Ovary (tissue), 9 donors: ENCODE data around the gene C1orf226. TPM values are rescaled to one million over a fixed set of nuclear protein-coding genes. Genes with fewer than 3 reads are reported as not detected.

ENCODE experiments used
- DNase-seq, 5 donors: peaks; one replicate each; pipeline ENCODE4 v3.0.0-alpha.2; 2019 to 2020
- H3K27ac ChIP-seq, 2 donors: fragments of 200-600 bp; one replicate each; pipeline versions ENCODE4 v1.5.1 to v1.8.0; 2019 to 2022
- H3K27me3 ChIP-seq: fragments of 200-600 bp; one replicate; pipeline ENCODE4 v1.8.0; 2022
- H3K36me3 ChIP-seq: fragments of 200-600 bp; sonication (generic); one replicate; pipeline ENCODE4 v1.5.1; 2019
- H3K4me1 ChIP-seq: one replicate; pipeline ENCODE4 v1.8.1; 2013; ENCODE audit warnings: mild to moderate bottlenecking, moderate library complexity; ENCODE audit not compliant: insufficient read depth
- H3K4me3 ChIP-seq: fragments of 200-600 bp; sonication (generic); one replicate; pipeline ENCODE4 v1.5.1; 2017
- H3K9me3 ChIP-seq, 2 donors: fragments of 200-600 bp in 1 of 2; sonication (generic) in 1 of 2; one replicate each; pipeline versions ENCODE4 v1.5.1 to v1.8.1; 2013 to 2019; ENCODE audit warnings: mild to moderate bottlenecking in 1 of 2, moderate library complexity in 1 of 2
- EP300 ChIP-seq: sonication (generic); formaldehyde crosslinking; IDR thresholded peaks from one replicate; pipeline ENCODE4 v1.6.1; 2017; ENCODE audit warnings: antibody characterized with exemption
- POLR2A ChIP-seq: fragments of 450-650 bp; IDR thresholded peaks from one replicate; pipeline ENCODE4 v1.6.1; 2017; ENCODE audit warnings: antibody characterized with exemption, mild to moderate bottlenecking, moderate library complexity
- WGBS, 3 donors: extraction: QIAGEN DNeasy Blood & Tissue Kit in 1 of 3; methylation state at CpG; one replicate each; pipeline versions ENCODE4 v1.1.5 to v1.1.7; 2013 to 2017; 5-methylcytosine and 5-hydroxymethylcytosine counted together
- intact Hi-C, 4 donors: fragments of 100-400 bp; cut with DNase I; formaldehyde crosslinking; loops; one replicate each; pipeline versions ENCODE4 v1.11.0 to v1.15.1; 2022 to 2023
- polyA plus RNA-seq, 2 donors: library from polyadenylated mRNA; stranded (reverse); fragments of 200-250 nt in 1 of 2; fragments of 350-450 nt in 1 of 2; fragmentation: Illumina TruSeq in 1 of 2; extraction: RNeasy Lipid Tissue Mini Kit (QIAGEN cat#74804) in 1 of 2; gene quantifications; one replicate each; pipeline ENCODE4 v1.2.3, GENCODE V29; 2013 to 2014
- total RNA-seq, 7 donors: library from RNA; depleted of rRNA in 2 of 7; stranded (reverse); fragments of >200 nt in 2 of 7; fragmentation: NEBNext Ultra II Directional in 3 of 7; extraction: Animal tissue kit (Norgen Biotek cat#: 25700) in 3 of 7; gene quantifications; one replicate each; pipeline versions ENCODE4 v1.1.0 to v1.2.4, GENCODE V29; 2016 to 2023
- TF ChIP-seq, protein P1 (sequence below), 3 donors: fragments of 450-650 bp in 2 of 3; fragments of 200-600 bp in 1 of 3; IDR thresholded peaks; one replicate each; pipeline versions ENCODE4 v1.5.1 to v1.8.0; 2016 to 2022; ENCODE audit warnings: antibody characterized with exemption in 3 of 3, mild to moderate bottlenecking in 1 of 3
- donor health status: DM: no; HTN: no; CAD: no; lungs with moderate emphysema.
- donor health status: DM: no; HTN: no; CAD: no.
- donor health status: Bipolar disorder and iron deficiency.
- donor health status: DM: yes; HTN: yes; CAD: no.
- donor health status: DM: no; HTN: no; CAD: no.
- donor health status: DM: yes; HTN: yes; CAD: no.

Gene C1orf226
- total and polyA plus RNA-seq, 9 donors = 0.36 to 8.4 (median 1.5) TPM

- TF ChIP-seq, protein P1, sequence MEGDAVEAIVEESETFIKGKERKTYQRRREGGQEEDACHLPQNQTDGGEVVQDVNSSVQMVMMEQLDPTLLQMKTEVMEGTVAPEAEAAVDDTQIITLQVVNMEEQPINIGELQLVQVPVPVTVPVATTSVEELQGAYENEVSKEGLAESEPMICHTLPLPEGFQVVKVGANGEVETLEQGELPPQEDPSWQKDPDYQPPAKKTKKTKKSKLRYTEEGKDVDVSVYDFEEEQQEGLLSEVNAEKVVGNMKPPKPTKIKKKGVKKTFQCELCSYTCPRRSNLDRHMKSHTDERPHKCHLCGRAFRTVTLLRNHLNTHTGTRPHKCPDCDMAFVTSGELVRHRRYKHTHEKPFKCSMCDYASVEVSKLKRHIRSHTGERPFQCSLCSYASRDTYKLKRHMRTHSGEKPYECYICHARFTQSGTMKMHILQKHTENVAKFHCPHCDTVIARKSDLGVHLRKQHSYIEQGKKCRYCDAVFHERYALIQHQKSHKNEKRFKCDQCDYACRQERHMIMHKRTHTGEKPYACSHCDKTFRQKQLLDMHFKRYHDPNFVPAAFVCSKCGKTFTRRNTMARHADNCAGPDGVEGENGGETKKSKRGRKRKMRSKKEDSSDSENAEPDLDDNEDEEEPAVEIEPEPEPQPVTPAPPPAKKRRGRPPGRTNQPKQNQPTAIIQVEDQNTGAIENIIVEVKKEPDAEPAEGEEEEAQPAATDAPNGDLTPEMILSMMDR (IDR thresholded peaks at IDR 0.05) = no peak
- TF ChIP-seq POLR2A = no peak
- no peak for TF ChIP-seq EP300
- DNase-seq = peak in 2 of 5 donors; percentile 14 to 47
- no peaks in the 10 kb centered on the region for H3K4me1 ChIP-seq
- H3K36me3 ChIP-seq = no peaks in the 10 kb centered on the region
- no peak overlapping the region for H3K4me3 ChIP-seq
- 79 to 91% (median 87%) methylated on average over 36 of the region's 36 CpGs for whole genome bisulfite sequencing, 3 donors
- intact Hi-C loops = no loop called here
- no peaks in the 10 kb centered on the region for H3K9me3 ChIP-seq
- no peak overlapping the region for H3K27ac ChIP-seq
- H3K27me3 ChIP-seq = no peaks in the 10 kb centered on the region
Observed at GRCh38 chr1:162367073-162367472, 14.5 kb upstream of the C1orf226 start.

DNA sequence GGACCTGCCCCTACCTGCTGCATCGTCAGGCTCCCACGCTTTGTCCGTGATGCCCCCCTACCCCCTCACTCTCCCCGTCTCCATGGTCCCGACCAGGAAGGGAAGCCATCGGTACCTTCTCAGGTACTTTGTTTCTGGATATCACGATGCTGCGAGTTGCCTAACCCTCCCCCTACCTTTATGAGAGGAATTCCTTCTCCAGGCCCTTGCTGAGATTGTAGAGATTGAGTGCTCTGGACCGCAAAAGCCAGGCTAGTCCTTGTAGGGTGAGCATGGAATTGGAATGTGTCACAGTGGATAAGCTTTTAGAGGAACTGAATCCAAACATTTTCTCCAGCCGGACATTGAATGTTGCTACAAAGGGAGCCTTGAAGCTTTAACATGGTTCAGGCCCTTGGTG is 13.8 kb upstream of the C1orf226 start:
- Histone ChIP-seq H3K4me1 (no peaks in the 10 kb centered on the region), H3K27me3 (no peaks in the 10 kb centered on the region), H3K4me3 (no peak overlapping the region), H3K27ac (no peak overlapping the region), H3K36me3 (no peaks in the 10 kb centered on the region), H3K9me3 (no peaks in the 10 kb centered on the region)
- TF ChIP-seq EP300 (no peak), POLR2A (no peak)
- TF ChIP-seq, protein P1 (IDR thresholded peaks at IDR 0.05) = no peak
- DNase-seq = no peak
- intact Hi-C loops = no loop called here
- 90% methylated on average over 10 of the region's 10 CpGs for WGBS, 3 donors

GRCh38 chr1:162368451-162368850 is 13.1 kb upstream of the C1orf226 start:
- no peaks in the 10 kb centered on the region for H3K9me3 ChIP-seq
- H3K27ac ChIP-seq = no peak overlapping the region
- H3K27me3 ChIP-seq = no peaks in the 10 kb centered on the region
- H3K36me3 ChIP-seq = no peaks in the 10 kb centered on the region
- H3K4me1 ChIP-seq = no peaks in the 10 kb centered on the region
- 61 to 64% (median 63%) methylated on average over 4 of the region's 4 CpGs for WGBS, 3 donors
- no peak for DNase-seq
- H3K4me3 ChIP-seq = no peak overlapping the region
- intact Hi-C loops = no loop called here
- no peak for TF ChIP-seq POLR2A
- TF ChIP-seq, protein P1 (IDR thresholded peaks at IDR 0.05) = no peak
- no peak for TF ChIP-seq EP300

DNA sequence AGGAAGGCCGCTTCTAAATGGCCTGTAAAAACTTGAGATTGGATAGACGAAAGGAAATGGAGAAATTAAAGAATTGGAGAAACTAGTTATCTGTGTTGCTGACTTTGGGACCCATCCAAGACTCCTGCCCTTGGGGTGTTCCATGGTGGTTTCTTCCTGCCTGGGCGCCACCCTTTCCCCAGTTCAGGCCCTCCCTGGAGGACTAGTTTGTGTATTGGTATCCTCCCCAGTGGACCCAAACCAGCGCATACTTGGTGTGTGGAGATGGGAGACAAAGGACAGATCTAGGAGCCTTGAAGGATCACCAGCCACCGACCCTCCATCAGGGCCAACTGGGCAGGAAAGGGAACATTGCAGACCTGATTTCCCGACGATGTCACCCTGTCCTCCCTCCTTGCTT is 12.0 kb upstream of the C1orf226 start:
- TF ChIP-seq EP300 = no peak
- TF ChIP-seq POLR2A = no peak
- TF ChIP-seq, protein P1 (IDR thresholded peaks at IDR 0.05) = no peak
- intact Hi-C loops = no loop called here
- H3K36me3 ChIP-seq = no peaks in the 10 kb centered on the region
- H3K27me3 ChIP-seq = no peaks in the 10 kb centered on the region
- WGBS, 3 donors = 86 to 87% (median 86%) methylated on average over 7 of the region's 7 CpGs
- H3K4me3 ChIP-seq = no peak overlapping the region
- no peaks in the 10 kb centered on the region for H3K4me1 ChIP-seq
- no peak overlapping the region for H3K27ac ChIP-seq
- no peak for DNase-seq
- no peaks in the 10 kb centered on the region for H3K9me3 ChIP-seq
